ENCODE data around the gene ZBTB7B. TPM values are rescaled to one million over a fixed set of nuclear protein-coding genes. Genes with fewer than 3 reads are reported as not detected.

The ZBTB7B gene
- total and polyA plus RNA-seq, 9 of the 15 experiments (the other 6 are each of a cell fraction or from before 2014, with no cell fraction given): 0.04 to 46.5 (median 15.2) TPM

GRCh38 chr1:155003227-155003765 is 694 bp downstream of the ZBTB7B start (continued):
- TF ChIP-seq ZNF318 (IDR thresholded peaks at IDR 0.05; ENCODE audit: borderline replicate concordance in 1 of 2, low read depth in 1 of 2) (no peak), DMBX1 (CRISPR knock-in tag; IDR thresholded peaks at IDR 0.05; ENCODE audit: borderline replicate concordance) (no peak), IFI16 (CRISPR knock-in tag; IDR thresholded peaks at IDR 0.05) (no peak), HINFP (tag; conservative IDR thresholded peaks at IDR 0.05; ENCODE audit: low read depth) (no peak), NCOA2 (IDR thresholded peaks at IDR 0.05; ENCODE audit: partially characterized antibody in 2 of 2) (no peak), RBM17 (IDR thresholded peaks at IDR 0.05; ENCODE audit: borderline replicate concordance, low read depth, low read length) (no peak), ZNF431 (CRISPR knock-in tag; IDR thresholded peaks at IDR 0.05) (no peak), ZNF41 (CRISPR knock-in tag; conservative IDR thresholded peaks at IDR 0.05) (no peak), TRIM28 (IDR thresholded peaks at IDR 0.05) (no peak), ZNF76 (CRISPR knock-in tag; IDR thresholded peaks at IDR 0.05; ENCODE audit: borderline replicate concordance) (no peak), SLC30A9 (CRISPR knock-in tag; IDR thresholded peaks at IDR 0.05) (no peak), PHF8 (IDR thresholded peaks at IDR 0.05; ENCODE audit: borderline replicate concordance, low read length) (peak; percentile 25; the same call in 1 of the 2 replicates), TEAD1 (CRISPR knock-in tag; IDR thresholded peaks at IDR 0.05) (no peak), ELF4 (CRISPR knock-in tag; IDR thresholded peaks at IDR 0.05) (no peak), MAZ (CRISPR knock-in tag; conservative IDR thresholded peaks at IDR 0.05 in 1 of 2, IDR thresholded peaks at IDR 0.05 in 1 of 2) (peak in 1 of 2 experiments; percentile 19; a peak in 1 of 4 replicates), TAF1 (IDR thresholded peaks at IDR 0.05; ENCODE audit: control insufficient read depth, extremely low read depth, insufficient read depth, low read length, severe bottlenecking) (peak; percentile 41), ZNF175 (CRISPR knock-in tag; IDR thresholded peaks at IDR 0.05; ENCODE audit: low read depth) (no peak)

Measured in K562 (cell line).